GM12874 (cell line): ENCODE measurements around the gene RNF103.

Source experiments
- CTCF ChIP-seq: IDR thresholded peaks from 2 replicates; pipeline ENCODE4 v1.5.1; 2011; ENCODE audit warnings: low read depth, mild to moderate bottlenecking, control low read depth, low read length, moderate library complexity; ENCODE audit not compliant: insufficient read depth

The RNF103 gene

GRCh38 chr2:86592547-86593230, 31.0 kb downstream of the RNF103 start:
- no peak for TF ChIP-seq CTCF

- TF ChIP-seq CTCF, result no peak
Measured at GRCh38 chr2:86584151-86584913, 39.3 kb downstream of the RNF103 start.

- no peak for TF ChIP-seq CTCF
Measured at GRCh38 chr2:86580560-86580959, 43.1 kb downstream of the RNF103 start.

GRCh38 chr2:86577817-86578456, 45.7 kb downstream of the RNF103 start:
- no peak for TF ChIP-seq CTCF

GRCh38 chr2:86570059-86570458, 53.6 kb downstream of the RNF103 start:
- TF ChIP-seq CTCF, result no peak

- no peak for TF ChIP-seq CTCF
Measured at GRCh38 chr2:86566821-86567190, 56.9 kb downstream of the RNF103 start.

- no peak for TF ChIP-seq CTCF
Measured at GRCh38 chr2:86566158-86566820, 57.4 kb downstream of the RNF103 start.
